Caco-2 (cell line): ENCODE measurements around the gene FAM174B. TPM values are rescaled to one million over a fixed set of nuclear protein-coding genes. Genes with fewer than 3 reads are reported as not detected.

Experiments
- BruUV-seq: library from RNA; stranded (reverse); fragments of 400-500 nt; replicated peaks from 2 replicates; lab custom pipeline; 2021; lab: Mats Ljungman, UMichigan
- CTCF ChIA-PET: fragments of 300-600 bp; sonication (Branson Sonifier 250); formaldehyde crosslinking; loops from one replicate; lab custom pipeline; 2022; ENCODE audit warnings: antibody characterized with exemption; lab: Charles Lee
- POLR2A ChIA-PET: fragments of 300-600 bp; sonication (Branson Sonifier 250); formaldehyde crosslinking; loops from one replicate; lab custom pipeline; 2022; ENCODE audit warnings: antibody characterized with exemption; lab: Charles Lee
- DNase-seq, 2 experiments: peaks; one replicate each; pipeline versions ENCODE4 v3.0.0 to v3.0.0-alpha.2; 2020 to 2022
- H3K27me3 ChIP-seq: replicated peaks from 2 replicates; pipeline ENCODE4 v1.6.0; 2011; ENCODE audit warnings: low read length; ENCODE audit not compliant: control insufficient read depth, insufficient read depth
- H3K36me3 ChIP-seq: 2 replicates; pipeline ENCODE4 v1.5.1; 2011; ENCODE audit warnings: low read length; ENCODE audit not compliant: control insufficient read depth, insufficient read depth
- H3K4me1 ChIP-seq: fragments of 250-450 bp; sonication (Bioruptor Pico); 2 replicates; pipeline ENCODE4 v1.5.1; 2020; ENCODE audit warnings: mild to moderate bottlenecking
- H3K4me3 ChIP-seq: 2 replicates; pipeline ENCODE4 v1.5.1; 2011; ENCODE audit warnings: low read depth, mild to moderate bottlenecking, control low read depth, low read length
- H3K9me3 ChIP-seq: fragments of 250-450 bp; sonication (Bioruptor Pico); 2 replicates; pipeline ENCODE4 v1.5.1; 2020; ENCODE audit warnings: mild to moderate bottlenecking, moderate library complexity
- H3K27ac Mint-ChIP-seq: one replicate; pipeline ENCODE4 v1.8.0; 2022; ENCODE audit warnings: mixed read lengths; ENCODE audit not compliant: unreplicated experiment
- H3K27me3 Mint-ChIP-seq: one replicate; pipeline ENCODE4 v1.8.0; 2022; ENCODE audit warnings: mixed read lengths; ENCODE audit not compliant: insufficient read depth, unreplicated experiment
- H3K36me3 Mint-ChIP-seq: one replicate; pipeline ENCODE4 v1.8.0; 2022; ENCODE audit warnings: mild to moderate bottlenecking, mixed read lengths; ENCODE audit not compliant: insufficient read depth, unreplicated experiment
- H3K4me1 Mint-ChIP-seq: one replicate; pipeline ENCODE4 v1.8.0; 2022; ENCODE audit warnings: low read depth, mixed read lengths; ENCODE audit not compliant: unreplicated experiment
- H3K4me3 Mint-ChIP-seq: one replicate; pipeline ENCODE4 v1.8.0; 2022; ENCODE audit warnings: mild to moderate bottlenecking, moderate library complexity, mixed read lengths; ENCODE audit not compliant: unreplicated experiment
- H3K9me3 Mint-ChIP-seq: one replicate; pipeline ENCODE4 v1.8.0; 2022; ENCODE audit warnings: mixed read lengths; ENCODE audit not compliant: unreplicated experiment
- CTCF ChIP-seq, 2 experiments: fragments of 200-600 bp in 1 of 2; IDR thresholded peaks; 1 replicate in 1 of 2; 2 replicates in 1 of 2; pipeline versions ENCODE4 v1.5.1 to v1.8.0; 2011 to 2022; ENCODE audit warnings: antibody characterized with exemption in 1 of 2, control low read depth in 1 of 2, inconsistent platforms in 1 of 2, low read depth in 1 of 2, low read length in 1 of 2, mild to moderate bottlenecking in 1 of 2, moderate library complexity in 1 of 2; ENCODE audit not compliant: insufficient read depth in 1 of 2, severe bottlenecking in 1 of 2, unreplicated experiment in 1 of 2
- intact Hi-C: fragments of 100-400 bp; cut with micrococcal nuclease; formaldehyde crosslinking; loops from one replicate; pipeline ENCODE4 v1.10.0; 2022; ENCODE audit not compliant: unreplicated experiment
- total RNA-seq: library from RNA; stranded (reverse); gene quantifications from 2 replicates; pipeline ENCODE4 v1.2.3, GENCODE V29; 2022

Gene FAM174B
- total RNA-seq, 1 experiment from 2014 or later, result 79.4 TPM

GRCh38 chr15:92580521-92580920, 75.1 kb downstream of the FAM174B start:
- Histone ChIP-seq H3K4me3 (no peak overlapping the region), H3K36me3 (no peaks in the 10 kb centered on the region), H3K27me3 (no peaks in the 10 kb centered on the region), H3K4me1 (no peaks in the 10 kb centered on the region), H3K9me3 (no peaks in the 10 kb centered on the region; the same call in 1 of the 2 replicates)
- Mint-ChIP-seq H3K27ac (no peak overlapping the region), H3K9me3 (peaks cover 8% of the 10 kb centered on the region), H3K4me1 (no peaks in the 10 kb centered on the region), H3K36me3 (no peaks in the 10 kb centered on the region), H3K27me3 (no peaks in the 10 kb centered on the region), H3K4me3 (no peak overlapping the region)
- no TSS peak for BruUV-seq
- ChIA-PET CTCF (no interaction called here), POLR2A (no interaction called here)
- intact Hi-C loops, result no loop called here
- TF ChIP-seq CTCF (IDR thresholded peaks at IDR 0.05; ENCODE audit: insufficient read depth in 1 of 2, low read depth in 1 of 2, low read length in 1 of 2, severe bottlenecking in 1 of 2, unreplicated experiment in 1 of 2), result no peak
- no peak for DNase-seq

GRCh38 chr15:92579931-92580470, 75.6 kb downstream of the FAM174B start:
- Mint-ChIP-seq H3K36me3 (no peaks in the 10 kb centered on the region), H3K4me1 (no peaks in the 10 kb centered on the region), H3K9me3 (peaks cover 3% of the 10 kb centered on the region), H3K27me3 (no peaks in the 10 kb centered on the region), H3K4me3 (no peak overlapping the region), H3K27ac (no peak overlapping the region)
- Histone ChIP-seq H3K4me1 (no peaks in the 10 kb centered on the region), H3K27me3 (no peaks in the 10 kb centered on the region), H3K4me3 (no peak overlapping the region), H3K36me3 (no peaks in the 10 kb centered on the region), H3K9me3 (no peaks in the 10 kb centered on the region; the same call in 1 of the 2 replicates)
- CTCF ChIA-PET, result no interaction called here
- intact Hi-C loops, result no loop called here
- no peak for TF ChIP-seq CTCF (IDR thresholded peaks at IDR 0.05; ENCODE audit: insufficient read depth in 1 of 2, low read depth in 1 of 2, low read length in 1 of 2, severe bottlenecking in 1 of 2, unreplicated experiment in 1 of 2)
- DNase-seq, result no peak
- POLR2A ChIA-PET, result no interaction called here
- no TSS peak for BruUV-seq

GRCh38 chr15:92579486-92579885, 76.1 kb downstream of the FAM174B start:
- TF ChIP-seq CTCF (IDR thresholded peaks at IDR 0.05; ENCODE audit: insufficient read depth in 1 of 2, low read depth in 1 of 2, low read length in 1 of 2, severe bottlenecking in 1 of 2, unreplicated experiment in 1 of 2), result no peak
- ChIA-PET CTCF (no interaction called here), POLR2A (no interaction called here)
- no peak overlapping the region for H3K4me3 ChIP-seq
- Mint-ChIP-seq H3K36me3 (no peaks in the 10 kb centered on the region), H3K4me1 (no peaks in the 10 kb centered on the region), H3K27me3 (peaks cover under 1% of the 10 kb centered on the region), H3K4me3 (no peak overlapping the region), H3K9me3 (no peaks in the 10 kb centered on the region), H3K27ac (no peak overlapping the region)
- intact Hi-C loops, result no loop called here
- no peaks in the 10 kb centered on the region for H3K27me3 ChIP-seq
- DNase-seq, result no peak
- H3K4me1 ChIP-seq, result no peaks in the 10 kb centered on the region
- H3K9me3 ChIP-seq, result no peaks in the 10 kb centered on the region; the same call in 1 of the 2 replicates
- no peaks in the 10 kb centered on the region for H3K36me3 ChIP-seq
- no TSS peak for BruUV-seq
